Measurements from ENCODE around the gene IRGQ.

IRGQ gene

GRCh38 chr19:43578787-43579186 lies 17.1 kb downstream of the IRGQ start:
- no peak for TF ChIP-seq TEAD4 (IDR thresholded peaks at IDR 0.05)
- no peak for TF ChIP-seq EGR1 (IDR thresholded peaks at IDR 0.05)
- TF ChIP-seq YY1 (IDR thresholded peaks at IDR 0.05; ENCODE audit: low read depth): no peak
- no peak for TF ChIP-seq USF1 (IDR thresholded peaks at IDR 0.05)
- no peak for TF ChIP-seq RAD21 (IDR thresholded peaks at IDR 0.05; ENCODE audit: low read depth)
- no peak for TF ChIP-seq FOXM1 (IDR thresholded peaks at IDR 0.05; ENCODE audit: borderline replicate concordance, low read depth)
- TF ChIP-seq, protein P1, sequence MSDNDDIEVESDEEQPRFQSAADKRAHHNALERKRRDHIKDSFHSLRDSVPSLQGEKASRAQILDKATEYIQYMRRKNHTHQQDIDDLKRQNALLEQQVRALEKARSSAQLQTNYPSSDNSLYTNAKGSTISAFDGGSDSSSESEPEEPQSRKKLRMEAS (IDR thresholded peaks at IDR 0.05): no peak
- TF ChIP-seq TCF12 (IDR thresholded peaks at IDR 0.05; ENCODE audit: low read depth): no peak

- TF ChIP-seq YY1 (IDR thresholded peaks at IDR 0.05; ENCODE audit: low read depth) (no peak), USF1 (IDR thresholded peaks at IDR 0.05) (no peak), NFIC (IDR thresholded peaks at IDR 0.05) (no peak), EP300 (IDR thresholded peaks at IDR 0.05; ENCODE audit: borderline replicate concordance) (no peak), REST (IDR thresholded peaks at IDR 0.05; ENCODE audit: low read depth) (no peak), TEAD4 (IDR thresholded peaks at IDR 0.05) (no peak), TCF12 (IDR thresholded peaks at IDR 0.05; ENCODE audit: low read depth) (no peak), CEBPB (IDR thresholded peaks at IDR 0.05) (no peak), CREB1 (IDR thresholded peaks at IDR 0.05; ENCODE audit: low read depth) (no peak), RAD21 (IDR thresholded peaks at IDR 0.05; ENCODE audit: low read depth) (no peak), FOXM1 (IDR thresholded peaks at IDR 0.05; ENCODE audit: borderline replicate concordance, low read depth) (no peak), EGR1 (IDR thresholded peaks at IDR 0.05) (no peak), TAF1 (IDR thresholded peaks at IDR 0.05; ENCODE audit: low read depth) (no peak), ZBTB7A (IDR thresholded peaks at IDR 0.05; ENCODE audit: low read depth) (no peak)
- TF ChIP-seq, protein P1 (IDR thresholded peaks at IDR 0.05): no peak
These were observed 19.7 kb downstream of the IRGQ start for GRCh38 chr19:43575955-43576878.

- no peak for TF ChIP-seq EGR1 (IDR thresholded peaks at IDR 0.05)
- TF ChIP-seq TEAD4 (IDR thresholded peaks at IDR 0.05): no peak
- TF ChIP-seq, protein P1 (IDR thresholded peaks at IDR 0.05): peak; percentile 71; the same call in 1 of the 2 replicates
- no peak for TF ChIP-seq USF1 (IDR thresholded peaks at IDR 0.05)
- no peak for TF ChIP-seq REST (IDR thresholded peaks at IDR 0.05; ENCODE audit: low read depth)
- peak; percentile 74; the same call in 1 of the 2 replicates for TF ChIP-seq ZBTB7A (IDR thresholded peaks at IDR 0.05; ENCODE audit: low read depth)
- TF ChIP-seq TCF12 (IDR thresholded peaks at IDR 0.05; ENCODE audit: low read depth): 0 out of 2 replicates have a peak, but pooled peaks have one; percentile 23
- no peak for TF ChIP-seq NFIC (IDR thresholded peaks at IDR 0.05)
- no peak for TF ChIP-seq CEBPB (IDR thresholded peaks at IDR 0.05)
- peak; percentile 63; the same call in 1 of the 2 replicates for TF ChIP-seq TAF1 (IDR thresholded peaks at IDR 0.05; ENCODE audit: low read depth)
- no peak for TF ChIP-seq YY1 (IDR thresholded peaks at IDR 0.05; ENCODE audit: low read depth)
- no peak; the same call in 1 of the 2 replicates for TF ChIP-seq FOXM1 (IDR thresholded peaks at IDR 0.05; ENCODE audit: borderline replicate concordance, low read depth)
- peak; percentile 77; the same call in 1 of the 2 replicates for TF ChIP-seq CREB1 (IDR thresholded peaks at IDR 0.05; ENCODE audit: low read depth)
- TF ChIP-seq RAD21 (IDR thresholded peaks at IDR 0.05; ENCODE audit: low read depth): no peak
- no peak for TF ChIP-seq EP300 (IDR thresholded peaks at IDR 0.05; ENCODE audit: borderline replicate concordance)
These were observed 20.6 kb downstream of the IRGQ start, which contains the start of the genes PINLYP and XRCC1 for GRCh38 chr19:43575156-43575950. Gene PINLYP (plus strand): TSS chr19:43575801. CDS start chr19:43577192, 1,391 bp downstream. Gene XRCC1 (minus strand): TSS chr19:43575527. CDS start chr19:43575458, 69 bp downstream.
